MCF 10A (cell line): ENCODE results near the gene ZBTB7A. TPM values are rescaled to one million over a fixed set of nuclear protein-coding genes. Genes with fewer than 3 reads are reported as not detected.

ENCODE experiments used
- BruUV-seq: library from RNA; stranded (reverse); fragments of 400-500 nt; replicated peaks from 2 replicates; lab custom pipeline; 2021; lab: Mats Ljungman, UMichigan
- CTCF ChIA-PET: fragments of 300-600 bp; sonication (Branson Sonifier 250); formaldehyde crosslinking; extraction: SDS; loops from one replicate; lab custom pipeline; 2021; ENCODE audit warnings: antibody characterized with exemption, inconsistent platforms; lab: Yijun Ruan, JAX
- POLR2A ChIA-PET: fragments of 300-600, 350-650 bp; sonication (Branson Sonifier 250); formaldehyde crosslinking; extraction: SDS; loops from one replicate; lab custom pipeline; 2020; ENCODE audit warnings: antibody characterized with exemption, inconsistent platforms; lab: Yijun Ruan, JAX
- DNase-seq: peaks from one replicate; pipeline ENCODE4 v3.0.0-alpha.2; 2018; ENCODE audit not compliant: unreplicated experiment
- H3K27ac Mint-ChIP-seq: one replicate; pipeline ENCODE4 v1.8.0; 2022; ENCODE audit warnings: mild to moderate bottlenecking, low read depth, mixed read lengths; ENCODE audit not compliant: unreplicated experiment
- H3K27me3 Mint-ChIP-seq: one replicate; pipeline ENCODE4 v1.8.0; 2022; ENCODE audit warnings: mixed read lengths; ENCODE audit not compliant: insufficient read depth, unreplicated experiment
- H3K36me3 Mint-ChIP-seq: one replicate; pipeline ENCODE4 v1.8.0; 2022; ENCODE audit warnings: mild to moderate bottlenecking, moderate library complexity, mixed read lengths; ENCODE audit not compliant: insufficient read depth, unreplicated experiment
- H3K4me1 Mint-ChIP-seq: one replicate; pipeline ENCODE4 v1.8.0; 2022; ENCODE audit warnings: mixed read lengths; ENCODE audit not compliant: insufficient read depth, unreplicated experiment
- H3K4me3 Mint-ChIP-seq: one replicate; pipeline ENCODE4 v1.8.0; 2022; ENCODE audit warnings: mild to moderate bottlenecking, moderate library complexity, mixed read lengths; ENCODE audit not compliant: unreplicated experiment
- H3K9me3 Mint-ChIP-seq: one replicate; pipeline ENCODE4 v1.8.0; 2022; ENCODE audit warnings: mixed read lengths; ENCODE audit not compliant: unreplicated experiment
- CTCF ChIP-seq: fragments of 200-600 bp; IDR thresholded peaks from one replicate; pipeline ENCODE4 v1.8.0; 2022; ENCODE audit warnings: antibody characterized with exemption, mild to moderate bottlenecking; ENCODE audit not compliant: unreplicated experiment
- intact Hi-C: fragments of 100-400 bp; cut with micrococcal nuclease; formaldehyde crosslinking; loops from 2 replicates; pipeline ENCODE4 v1.14.1; 2022
- total RNA-seq: library from RNA; stranded (reverse); gene quantifications from 2 replicates; pipeline ENCODE4 v1.2.3, GENCODE V29; 2022

ZBTB7A gene
- total RNA-seq, 1 experiment from 2014 or later, result 35.1 TPM

- CTCF ChIA-PET, result no interaction called here
- peaks cover 6% of the 10 kb centered on the region for H3K36me3 Mint-ChIP-seq
- no TSS peak for BruUV-seq
- no peaks in the 10 kb centered on the region for H3K27me3 Mint-ChIP-seq
- DNase-seq, result no peak
- no peak for TF ChIP-seq CTCF
- H3K4me3 Mint-ChIP-seq, result peak overlapping the region; percentile 71
- no peak overlapping the region for H3K27ac Mint-ChIP-seq
- POLR2A ChIA-PET, result interaction anchor here (1.1 to 1.4 kb wide), 2 partner anchors 81 to 97 kb away, joined by 5 read pairs; partner anchors contain the start of gene EEF2
- H3K9me3 Mint-ChIP-seq, result no peaks in the 10 kb centered on the region
- H3K4me1 Mint-ChIP-seq, result peaks cover 5% of the 10 kb centered on the region
- intact Hi-C loops, result loop anchor here (10.0 kb wide), 1 partner anchor 139 kb away; no protein-coding TSS in a partner anchor
Measured at GRCh38 chr19:4066176-4066606, 508 bp downstream of the ZBTB7A start.

GRCh38 chr19:4065430-4066175 is 1.1 kb downstream of the ZBTB7A start:
- POLR2A ChIA-PET, result interaction anchor here (1.1 to 1.4 kb wide), 3 partner anchors 75 to 96 kb away, joined by 5 to 6 read pairs (median 5); partner anchors contain the start of gene EEF2
- peaks cover 5% of the 10 kb centered on the region for H3K4me1 Mint-ChIP-seq

GRCh38 chr19:4064496-4065260 is 2.0 kb downstream of the ZBTB7A start:
- ChIA-PET POLR2A (interaction anchor here (0.6 to 4.2 kb wide), 7 partner anchors 12 to 944 kb away, joined by 3 to 20 read pairs (median 5); partner anchors contain the start of gene EEF2), CTCF (no interaction called here)
- Mint-ChIP-seq H3K36me3 (peaks cover 14% of the 10 kb centered on the region), H3K27ac (peak overlapping the region; percentile 88), H3K4me1 (peaks cover 11% of the 10 kb centered on the region), H3K9me3 (no peaks in the 10 kb centered on the region), H3K27me3 (no peaks in the 10 kb centered on the region), H3K4me3 (peak overlapping the region; percentile 79)
- no TSS peak for BruUV-seq
- intact Hi-C loops, result loop anchor here (10.0 kb wide), 1 partner anchor 140 kb away; no protein-coding TSS in a partner anchor
- DNase-seq, result no peak
- TF ChIP-seq CTCF, result no peak

More at GRCh38 chr19:4065430-4066175, 1.1 kb downstream of the ZBTB7A start:
- CTCF ChIA-PET, result no interaction called here
- no peak for TF ChIP-seq CTCF
- peak overlapping the region; percentile 79 for H3K4me3 Mint-ChIP-seq
- no TSS peak for BruUV-seq
- peak; percentile 95 for DNase-seq
- H3K27me3 Mint-ChIP-seq, result no peaks in the 10 kb centered on the region
- peaks cover 9% of the 10 kb centered on the region for H3K36me3 Mint-ChIP-seq
- intact Hi-C loops, result loop anchor here (10.0 kb wide), 1 partner anchor 139 kb away; no protein-coding TSS in a partner anchor
- no peaks in the 10 kb centered on the region for H3K9me3 Mint-ChIP-seq
- H3K27ac Mint-ChIP-seq, result no peak overlapping the region
